ENCODE results near the gene HOOK2. TPM values are rescaled to one million over a fixed set of nuclear protein-coding genes. Genes with fewer than 3 reads are reported as not detected.

Gene HOOK2
- total RNA-seq, 1 experiment from 2014 or later, result 70.0 TPM

GRCh38 chr19:12801466-12802266 lies 26.3 kb upstream of the HOOK2 start, which contains the start of the genes PRDX2 and THSD8 (continued):
- TF ChIP-seq KAT7 (CRISPR knock-in tag; IDR thresholded peaks at IDR 0.05; ENCODE audit: borderline replicate concordance), result no peak
- TF ChIP-seq ZNF671 (CRISPR knock-in tag; IDR thresholded peaks at IDR 0.05), result no peak
- TF ChIP-seq GABPB1 (CRISPR knock-in tag; IDR thresholded peaks at IDR 0.05), result peak; percentile 21; the same call in 1 of the 2 replicates
- 0 out of 2 replicates have a peak, but pooled peaks have one; percentile 28 for TF ChIP-seq RORB (CRISPR knock-in tag; IDR thresholded peaks at IDR 0.05)
- TF ChIP-seq HMGXB4 (CRISPR knock-in tag; IDR thresholded peaks at IDR 0.05), result peak; percentile 87; the same call in 1 of the 2 replicates
- peak; percentile 62; the same call in 1 of the 2 replicates for TF ChIP-seq E2F4 (CRISPR knock-in tag; IDR thresholded peaks at IDR 0.05; ENCODE audit: borderline replicate concordance, low read depth)
- 0 out of 2 replicates have a peak, but pooled peaks have one; percentile 60 for TF ChIP-seq CREM (CRISPR knock-in tag; IDR thresholded peaks at IDR 0.05)

GRCh38 chr19:12800923-12801465 lies 25.6 kb upstream of the HOOK2 start:
- ChIA-PET POLR2A (interaction anchor here (0.9 to 2.0 kb wide), 2 partner anchors 9 to 35 kb away, joined by 3 to 9 read pairs; partner anchors contain the start of gene JUNB), CTCF (interaction anchor here (0.9 to 14.0 kb wide), 10 partner anchors 9 to 190 kb away, joined by 3 to 341 read pairs (median 8); partner anchors contain the start of genes JUNB, RTBDN, ZNF490 and ZNF791)
- H3K27ac Mint-ChIP-seq, result no peak overlapping the region; the same call in 1 of the 2 replicates
- H3K36me3 Mint-ChIP-seq, result peaks cover 19% of the 10 kb centered on the region
- no peaks in the 10 kb centered on the region for H3K9me3 Mint-ChIP-seq
- peaks cover 4% of the 10 kb centered on the region; the same call in 1 of the 2 replicates for H3K27me3 Mint-ChIP-seq (ENCODE audit: low read depth)
- H3K4me1 Mint-ChIP-seq, result peaks cover 21% of the 10 kb centered on the region
- DNase-seq (ENCODE audit: low spot score), result peak; percentile 54
- no peak for ATAC-seq
- H3K4me3 Mint-ChIP-seq, result peak overlapping the region; percentile 87
- TF ChIP-seq ZMAT4 (CRISPR knock-in tag; IDR thresholded peaks at IDR 0.05) (no peak), ATF6 (CRISPR knock-in tag; IDR thresholded peaks at IDR 0.05) (no peak), ZNF396 (CRISPR knock-in tag; IDR thresholded peaks at IDR 0.05; ENCODE audit: borderline replicate concordance) (no peak), ATF3 (CRISPR knock-in tag; conservative IDR thresholded peaks at IDR 0.05) (no peak), ETV6 (CRISPR knock-in tag; IDR thresholded peaks at IDR 0.05) (no peak), NR1H2 (CRISPR knock-in tag; IDR thresholded peaks at IDR 0.05) (no peak), MLX (CRISPR knock-in tag; IDR thresholded peaks at IDR 0.05) (0 out of 2 replicates have a peak, but pooled peaks have one; percentile 64), MXD4 (CRISPR knock-in tag; IDR thresholded peaks at IDR 0.05; ENCODE audit: borderline replicate concordance) (no peak), ZNF532 (CRISPR knock-in tag; IDR thresholded peaks at IDR 0.05; ENCODE audit: borderline replicate concordance) (no peak), NR2C2 (CRISPR knock-in tag; IDR thresholded peaks at IDR 0.05) (no peak), RORB (CRISPR knock-in tag; IDR thresholded peaks at IDR 0.05) (no peak), IRF1 (CRISPR knock-in tag; IDR thresholded peaks at IDR 0.05) (no peak), USF1 (CRISPR knock-in tag; IDR thresholded peaks at IDR 0.05) (no peak)
